Neural cell (in vitro differentiated cells): ENCODE measurements around the gene ZNF787. TPM values are rescaled to one million over a fixed set of nuclear protein-coding genes. Genes with fewer than 3 reads are reported as not detected.

Source experiments
- H2AFZ ChIP-seq: fragments of 200-600, 300-800 bp; sonication (generic), shearing (Covaris generic); 2 replicates; pipeline ENCODE4 v1.6.0; 2014; ENCODE audit warnings: low read depth, mild to moderate bottlenecking, antibody characterized with exemption, low read length, moderate library complexity
- H3F3A ChIP-seq: fragments of 200-600 bp; shearing (Covaris generic); 2 replicates; pipeline ENCODE4 v1.6.1; 2016; ENCODE audit warnings: mild to moderate bottlenecking, moderate library complexity, mixed read lengths, antibody characterized with exemption, low read length; ENCODE audit not compliant: insufficient read depth, poor library complexity, severe bottlenecking
- H3K27ac ChIP-seq: fragments of 200-600, 300-800 bp; sonication (generic), shearing (Covaris generic); 2 replicates; pipeline ENCODE4 v1.5.1; 2014; ENCODE audit warnings: mild to moderate bottlenecking, low read length, moderate library complexity
- H3K27me3 ChIP-seq: fragments of 300-800, 200-600 bp; sonication (generic), shearing (Covaris generic); 2 replicates; pipeline ENCODE4 v1.6.0; 2014; ENCODE audit warnings: mild to moderate bottlenecking, low read depth, low read length, moderate library complexity; ENCODE audit not compliant: insufficient read depth
- H3K36me3 ChIP-seq: fragments of 300-800, 200-600 bp; sonication (generic), shearing (Covaris generic); 2 replicates; pipeline ENCODE4 v1.5.1; 2014; ENCODE audit warnings: mild to moderate bottlenecking, antibody characterized with exemption, low read length, moderate library complexity; ENCODE audit not compliant: insufficient read depth
- H3K4me2 ChIP-seq: fragments of 300-800, 200-600 bp; sonication (generic), shearing (Covaris generic); 2 replicates; pipeline ENCODE4 v1.6.0; 2014; ENCODE audit warnings: mild to moderate bottlenecking, low read length
- H3K4me3 ChIP-seq: fragments of 300-800, 200-600 bp; sonication (generic), shearing (Covaris generic); 2 replicates; pipeline ENCODE4 v1.5.1; 2014; ENCODE audit warnings: mild to moderate bottlenecking, low read length, moderate library complexity
- H3K79me2 ChIP-seq: fragments of 200-600 bp; shearing (Covaris generic); replicated peaks from 2 replicates; pipeline ENCODE4 v1.6.0; 2014; ENCODE audit warnings: mild to moderate bottlenecking, low read length, moderate library complexity; ENCODE audit not compliant: insufficient read depth
- H3K9ac ChIP-seq: fragments of 300-800, 200-600 bp; sonication (generic), shearing (Covaris generic); 2 replicates; pipeline ENCODE4 v1.6.1; 2016; ENCODE audit warnings: mild to moderate bottlenecking, low read length, mixed read lengths
- H3K9me2 ChIP-seq: fragments of 200-600 bp; shearing (Covaris generic); 2 replicates; pipeline ENCODE4 v1.6.1; 2016; ENCODE audit warnings: mild to moderate bottlenecking, low read length, mixed read lengths; ENCODE audit not compliant: insufficient read depth
- H3K9me3 ChIP-seq: fragments of 200-600, 300-800 bp; sonication (generic), shearing (Covaris generic); 2 replicates; pipeline ENCODE4 v1.6.1; 2016; ENCODE audit warnings: mild to moderate bottlenecking, mixed run types, low read length, moderate library complexity, mixed read lengths
- H4K20me1 ChIP-seq: fragments of 200-600 bp; shearing (Covaris generic); 2 replicates; pipeline ENCODE4 v1.6.1; 2016; ENCODE audit warnings: mild to moderate bottlenecking, mixed run types; ENCODE audit not compliant: insufficient read depth
- CTCF ChIP-seq: fragments of 450-650 bp; IDR thresholded peaks from 2 replicates; pipeline ENCODE4 v1.5.1; 2014; ENCODE audit warnings: antibody characterized with exemption, mild to moderate bottlenecking, moderate library complexity; ENCODE audit not compliant: poor library complexity, severe bottlenecking
- EP300 ChIP-seq: fragments of 450-650 bp; conservative IDR thresholded peaks from 2 replicates; pipeline ENCODE4 v1.6.1; 2014; ENCODE audit warnings: antibody characterized with exemption, mild to moderate bottlenecking, moderate library complexity; ENCODE audit not compliant: poor library complexity, severe bottlenecking
- EZH2 ChIP-seq: fragments of 200-600, 300-800 bp; shearing (Covaris generic), sonication (generic); IDR thresholded peaks from 2 replicates; pipeline ENCODE4 v1.6.1; 2014; ENCODE audit warnings: antibody characterized with exemption, low read length, borderline replicate concordance, mild to moderate bottlenecking; ENCODE audit not compliant: insufficient read depth, poor library complexity, severe bottlenecking
- MXI1 ChIP-seq: fragments of 450-650 bp; conservative IDR thresholded peaks from 2 replicates; pipeline ENCODE4 v1.6.1; 2014; ENCODE audit warnings: antibody characterized with exemption, mild to moderate bottlenecking; ENCODE audit not compliant: poor library complexity, severe bottlenecking
- POLR2AphosphoS5 ChIP-seq: IDR thresholded peaks from 2 replicates; pipeline ENCODE4 v1.6.1; 2012
- RAD21 ChIP-seq: fragments of 450-650 bp; conservative IDR thresholded peaks from 2 replicates; pipeline ENCODE4 v1.6.1; 2014; ENCODE audit warnings: antibody characterized with exemption, mild to moderate bottlenecking, moderate library complexity
- REST ChIP-seq: IDR thresholded peaks from 2 replicates; pipeline ENCODE4 v1.6.1; 2012; ENCODE audit warnings: borderline replicate concordance
- SMC3 ChIP-seq: fragments of 450-650 bp; conservative IDR thresholded peaks from 2 replicates; pipeline ENCODE4 v1.6.1; 2014; ENCODE audit warnings: antibody characterized with exemption, mild to moderate bottlenecking, moderate library complexity; ENCODE audit not compliant: poor library complexity
- TAF1 ChIP-seq: IDR thresholded peaks from 2 replicates; pipeline ENCODE4 v1.6.1; 2012; ENCODE audit warnings: low read depth
- polyA plus RNA-seq: library from polyadenylated mRNA; depleted of rRNA; stranded (reverse); fragments of >200 nt; gene quantifications from 2 replicates; pipeline ENCODE4 v1.2.3, GENCODE V29; 2014

ZNF787 gene
- polyA plus RNA-seq, 1 donor from 2014 or later = 11.4 TPM

- peak overlapping the region; percentile 65 for H3K4me3 ChIP-seq
- no peaks in the 10 kb centered on the region for H3K79me2 ChIP-seq
- peak overlapping the region; percentile 37 for H2AFZ ChIP-seq
- peak overlapping the region; percentile 52 for H3K9ac ChIP-seq
- no peaks in the 10 kb centered on the region for H3K36me3 ChIP-seq
- H3F3A ChIP-seq = no peaks in the 10 kb centered on the region
- TF ChIP-seq RAD21 (peak; percentile 90), CTCF (peak; percentile 96), EP300 (peak; percentile 10), REST (no peak), POLR2AphosphoS5 (no peak), SMC3 (peak; percentile 87), EZH2 (no peak), TAF1 (no peak), MXI1 (peak; percentile 32)
- no peaks in the 10 kb centered on the region for H3K27me3 ChIP-seq
- peak overlapping the region; percentile 19 for H3K4me2 ChIP-seq
- H3K9me2 ChIP-seq = no peaks in the 10 kb centered on the region
- H4K20me1 ChIP-seq = no peaks in the 10 kb centered on the region
- H3K27ac ChIP-seq = no peak overlapping the region
- H3K9me3 ChIP-seq = peaks cover 2% of the 10 kb centered on the region
These were observed 54.7 kb downstream of the ZNF787 start for GRCh38 chr19:56066152-56067023.

GRCh38 chr19:56053596-56053995 lies 67.5 kb downstream of the ZNF787 start:
- peaks cover 3% of the 10 kb centered on the region for H3K9me3 ChIP-seq
- no peaks in the 10 kb centered on the region for H3K79me2 ChIP-seq
- H3K27me3 ChIP-seq = no peaks in the 10 kb centered on the region
- H3K9ac ChIP-seq = no peak overlapping the region
- no peaks in the 10 kb centered on the region for H3K9me2 ChIP-seq
- H2AFZ ChIP-seq = no peak overlapping the region
- no peaks in the 10 kb centered on the region for H3F3A ChIP-seq
- no peaks in the 10 kb centered on the region for H3K36me3 ChIP-seq
- no peak for TF ChIP-seq REST
- no peak for TF ChIP-seq CTCF
- TF ChIP-seq POLR2AphosphoS5 = no peak
- no peak for TF ChIP-seq MXI1
- no peak for TF ChIP-seq SMC3
- TF ChIP-seq EZH2 = no peak
- no peak for TF ChIP-seq TAF1
- no peak for TF ChIP-seq EP300
- no peak for TF ChIP-seq RAD21
- no peaks in the 10 kb centered on the region for H4K20me1 ChIP-seq
- no peak overlapping the region for H3K27ac ChIP-seq
- H3K4me3 ChIP-seq = no peak overlapping the region
- no peak overlapping the region for H3K4me2 ChIP-seq
